HEK293 (cell line): Measurements from ENCODE around the gene CCL19.

Experiments used
- BCL11B ChIP-seq: fragments of 450-650 bp; formaldehyde crosslinking; IDR thresholded peaks from 2 replicates; pipeline ENCODE4 v1.5.1; 2016; ENCODE audit warnings: low read depth, missing biosample characterization, missing genetic modification characterization
- GFI1B ChIP-seq: fragments of 450-650 bp; formaldehyde crosslinking; IDR thresholded peaks from 2 replicates; pipeline ENCODE4 v1.5.1; 2016; ENCODE audit warnings: missing biosample characterization, missing genetic modification characterization
- HOXA7 ChIP-seq: sonication (generic); formaldehyde crosslinking; IDR thresholded peaks from 2 replicates; pipeline ENCODE4 v1.8.1; 2022; ENCODE audit warnings: missing genetic modification reagents, borderline replicate concordance
- KLF7 ChIP-seq: fragments of 450-650 bp; formaldehyde crosslinking; IDR thresholded peaks from 2 replicates; pipeline ENCODE4 v1.5.1; 2016; ENCODE audit warnings: missing biosample characterization, missing genetic modification characterization, borderline replicate concordance
- KLF8 ChIP-seq: fragments of 450-650 bp; formaldehyde crosslinking; IDR thresholded peaks from 2 replicates; pipeline ENCODE4 v1.5.1; 2016; ENCODE audit warnings: missing biosample characterization, missing genetic modification characterization
- KLF9 ChIP-seq: fragments of 450-650 bp; formaldehyde crosslinking; IDR thresholded peaks from 2 replicates; pipeline ENCODE4 v1.5.1; 2016; ENCODE audit warnings: missing biosample characterization, missing genetic modification characterization, low read depth
- SCRT2 ChIP-seq: fragments of 450-650 bp; formaldehyde crosslinking; IDR thresholded peaks from 2 replicates; pipeline ENCODE4 v1.5.1; 2016; ENCODE audit warnings: missing biosample characterization, missing genetic modification characterization
- TRIM28 ChIP-seq: IDR thresholded peaks from 2 replicates; pipeline ENCODE4 v1.6.1; 2011; ENCODE audit warnings: low read length, control low read depth, borderline replicate concordance
- ZBTB1 ChIP-seq: fragments of 450-650 bp; formaldehyde crosslinking; IDR thresholded peaks from 2 replicates; pipeline ENCODE4 v1.5.1; 2016; ENCODE audit warnings: missing biosample characterization, missing genetic modification characterization
- ZNF112 ChIP-seq: fragments of 450-650 bp; formaldehyde crosslinking; IDR thresholded peaks from 2 replicates; pipeline ENCODE4 v1.5.0; 2017; ENCODE audit warnings: missing biosample characterization, missing genetic modification characterization
- ZNF121 ChIP-seq: fragments of 450-650 bp; formaldehyde crosslinking; IDR thresholded peaks from 2 replicates; pipeline ENCODE4 v1.5.1; 2016; ENCODE audit warnings: missing biosample characterization, missing genetic modification characterization
- ZNF223 ChIP-seq: fragments of 450-650 bp; formaldehyde crosslinking; IDR thresholded peaks from 2 replicates; pipeline ENCODE4 v1.5.1; 2016; ENCODE audit warnings: missing biosample characterization, missing genetic modification characterization
- ZNF248 ChIP-seq: fragments of 450-650 bp; formaldehyde crosslinking; IDR thresholded peaks from 2 replicates; pipeline ENCODE4 v1.5.1; 2017; ENCODE audit warnings: missing biosample characterization, missing genetic modification characterization
- ZNF274 ChIP-seq, 2 experiments: fragments of 200-500 bp in 1 of 2; fragments of 450-650 bp in 1 of 2; sonication (Bioruptor generic) in 1 of 2; formaldehyde crosslinking in 1 of 2; IDR thresholded peaks; 2 replicates each; pipeline versions ENCODE4 v1.5.1 to v1.6.1; 2014 to 2016; ENCODE audit warnings: borderline replicate concordance in 1 of 2, inconsistent platforms in 1 of 2, low read length in 1 of 2, missing biosample characterization in 1 of 2, missing genetic modification characterization in 1 of 2
- ZNF292 ChIP-seq: fragments of 450-650 bp; formaldehyde crosslinking; IDR thresholded peaks from 2 replicates; pipeline ENCODE4 v1.5.1; 2016; ENCODE audit warnings: low read depth, missing biosample characterization, missing genetic modification characterization, borderline replicate concordance
- ZNF324 ChIP-seq: fragments of 450-650 bp; formaldehyde crosslinking; IDR thresholded peaks from 2 replicates; pipeline ENCODE4 v1.5.1; 2016; ENCODE audit warnings: missing biosample characterization, missing genetic modification characterization
- ZNF341 ChIP-seq: fragments of 450-650 bp; formaldehyde crosslinking; IDR thresholded peaks from 2 replicates; pipeline ENCODE4; 2016; ENCODE audit warnings: low read depth, missing biosample characterization, missing genetic modification characterization
- ZNF394 ChIP-seq: fragments of 450-650 bp; formaldehyde crosslinking; IDR thresholded peaks from 2 replicates; pipeline ENCODE4 v1.5.1; 2016; ENCODE audit warnings: missing biosample characterization, missing genetic modification characterization, mild to moderate bottlenecking, moderate library complexity, borderline replicate concordance
- ZNF510 ChIP-seq: fragments of 450-650 bp; formaldehyde crosslinking; IDR thresholded peaks from 2 replicates; pipeline ENCODE4 v1.5.1; 2018; ENCODE audit warnings: mild to moderate bottlenecking, missing genetic modification characterization, missing biosample characterization; ENCODE audit not compliant: insufficient replicate concordance
- ZNF610 ChIP-seq: fragments of 450-650 bp; formaldehyde crosslinking; IDR thresholded peaks from 2 replicates; pipeline ENCODE4 v1.5.1; 2016; ENCODE audit warnings: missing biosample characterization, missing genetic modification characterization, borderline replicate concordance
- ZNF624 ChIP-seq: fragments of 450-650 bp; formaldehyde crosslinking; IDR thresholded peaks from 2 replicates; pipeline ENCODE4 v1.5.1; 2017; ENCODE audit warnings: missing biosample characterization, missing genetic modification characterization
- ZNF785 ChIP-seq: fragments of 450-650 bp; formaldehyde crosslinking; IDR thresholded peaks from 2 replicates; pipeline ENCODE4 v1.5.1; 2016; ENCODE audit warnings: missing biosample characterization, missing genetic modification characterization
- ZXDB ChIP-seq: fragments of 450-650 bp; formaldehyde crosslinking; IDR thresholded peaks from 2 replicates; pipeline ENCODE4 v1.5.1; 2016; ENCODE audit warnings: missing biosample characterization, missing genetic modification characterization
- TF ChIP-seq, protein P1 (sequence below): fragments of 450-650 bp; formaldehyde crosslinking; IDR thresholded peaks from 2 replicates; pipeline ENCODE4 v1.5.1; 2016; ENCODE audit warnings: missing biosample characterization, missing genetic modification characterization
- TF ChIP-seq, protein P2 (sequence below): fragments of 450-650 bp; formaldehyde crosslinking; IDR thresholded peaks from 2 replicates; pipeline ENCODE4 v1.5.1; 2016; ENCODE audit warnings: missing biosample characterization, missing genetic modification characterization
- TF ChIP-seq, protein P3 (sequence below): fragments of 450-650 bp; formaldehyde crosslinking; IDR thresholded peaks from 2 replicates; pipeline ENCODE4 v1.5.1; 2017; ENCODE audit warnings: missing biosample characterization, missing genetic modification characterization
- TF ChIP-seq, protein P4 (sequence below): fragments of 450-650 bp; formaldehyde crosslinking; IDR thresholded peaks from 2 replicates; pipeline ENCODE4 v1.5.1; 2016; ENCODE audit warnings: missing biosample characterization, missing genetic modification characterization, borderline replicate concordance
- TF ChIP-seq, protein P5 (sequence below): fragments of 450-650 bp; formaldehyde crosslinking; IDR thresholded peaks from 2 replicates; pipeline ENCODE4 v1.5.1; 2017; ENCODE audit warnings: missing biosample characterization, mild to moderate bottlenecking, missing genetic modification characterization, moderate library complexity

The CCL19 gene

DNA sequence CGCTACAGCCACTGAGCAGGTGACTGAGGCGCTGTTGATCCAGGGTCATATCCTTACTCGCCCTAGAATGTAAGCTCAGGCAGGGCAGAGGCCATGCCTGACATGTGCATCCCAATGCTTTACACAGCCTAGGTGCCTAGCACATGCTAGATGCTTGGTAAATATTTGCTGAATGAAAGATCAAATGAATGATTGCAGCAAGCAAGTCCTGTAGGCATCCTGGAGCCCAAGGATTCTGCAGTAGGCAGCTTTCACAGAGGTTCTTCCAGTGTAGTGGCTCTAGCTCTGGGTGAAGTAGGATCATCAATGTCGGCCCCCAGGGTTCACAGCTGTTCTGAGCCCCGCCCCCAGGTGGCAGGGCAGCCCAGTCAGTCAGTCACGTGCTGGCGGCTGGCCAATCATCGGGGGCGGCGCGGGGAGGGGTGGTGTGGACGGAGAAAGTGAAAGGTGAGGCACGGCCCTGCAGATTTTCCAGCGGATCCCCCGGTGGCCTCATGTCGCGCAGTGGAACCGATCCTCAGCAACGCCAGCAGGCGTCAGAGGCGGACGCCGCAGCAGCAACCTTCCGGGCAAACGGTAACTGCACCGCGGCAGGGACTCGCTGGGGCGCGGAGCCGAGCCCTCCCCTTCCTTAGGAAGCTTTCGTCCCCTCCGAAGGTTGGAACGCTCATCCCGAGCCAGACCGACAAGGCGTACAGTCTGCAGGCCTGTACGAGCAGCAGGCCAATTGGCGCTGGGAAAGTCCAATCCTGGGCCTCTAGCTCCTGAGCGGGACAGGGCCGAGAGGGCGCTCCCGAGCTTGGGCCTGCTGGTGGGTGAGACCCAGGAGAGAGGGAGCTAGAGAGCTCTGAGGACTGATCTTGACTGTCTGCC is 44.6 kb downstream of the CCL19 start, which contains the start of gene GALT (continued):
- no peak for TF ChIP-seq SCRT2 (tag by site-specific recombination)
- TF ChIP-seq ZNF112 (tag by site-specific recombination) = no peak
- peak; percentile 11; the same call in 1 of the 2 replicates for TF ChIP-seq ZNF610 (tag by site-specific recombination)
- no peak; the same call in 1 of the 2 replicates for TF ChIP-seq ZNF324
- TF ChIP-seq ZBTB1 (tag by site-specific recombination) = no peak
- peak; percentile 73 for TF ChIP-seq ZXDB (tag by site-specific recombination)
- TF ChIP-seq KLF8 (tag by site-specific recombination) = no peak
- no peak for TF ChIP-seq ZNF510 (tag by site-specific recombination)
- TF ChIP-seq BCL11B (tag by site-specific recombination) = peak; percentile 83; the same call in 1 of the 2 replicates
- peak; percentile 38; the same call in 1 of the 2 replicates for TF ChIP-seq TRIM28
- TF ChIP-seq ZNF624 = no peak
- peak; percentile 86 for TF ChIP-seq KLF9 (tag by site-specific recombination)
- TF ChIP-seq, protein P1, sequence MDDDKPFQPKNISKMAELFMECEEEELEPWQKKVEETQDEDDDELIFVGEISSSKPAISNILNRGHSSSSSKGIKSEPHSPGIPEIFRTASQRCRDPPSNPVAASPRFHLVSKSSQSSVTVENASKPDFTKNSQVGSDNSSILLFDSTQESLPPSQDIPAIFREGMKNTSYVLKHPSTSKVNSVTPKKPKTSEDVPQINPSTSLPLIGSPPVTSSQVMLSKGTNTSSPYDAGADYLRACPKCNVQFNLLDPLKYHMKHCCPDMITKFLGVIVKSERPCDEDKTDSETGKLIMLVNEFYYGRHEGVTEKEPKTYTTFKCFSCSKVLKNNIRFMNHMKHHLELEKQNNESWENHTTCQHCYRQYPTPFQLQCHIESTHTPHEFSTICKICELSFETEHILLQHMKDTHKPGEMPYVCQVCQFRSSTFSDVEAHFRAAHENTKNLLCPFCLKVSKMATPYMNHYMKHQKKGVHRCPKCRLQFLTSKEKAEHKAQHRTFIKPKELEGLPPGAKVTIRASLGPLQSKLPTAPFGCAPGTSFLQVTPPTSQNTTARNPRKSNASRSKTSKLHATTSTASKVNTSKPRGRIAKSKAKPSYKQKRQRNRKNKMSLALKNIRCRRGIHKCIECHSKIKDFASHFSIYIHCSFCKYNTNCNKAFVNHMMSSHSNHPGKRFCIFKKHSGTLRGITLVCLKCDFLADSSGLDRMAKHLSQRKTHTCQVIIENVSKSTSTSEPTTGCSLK = no peak
- no peak for TF ChIP-seq ZNF785 (tag by site-specific recombination)
- TF ChIP-seq ZNF223 (tag by site-specific recombination) = no peak
- TF ChIP-seq, protein P2, sequence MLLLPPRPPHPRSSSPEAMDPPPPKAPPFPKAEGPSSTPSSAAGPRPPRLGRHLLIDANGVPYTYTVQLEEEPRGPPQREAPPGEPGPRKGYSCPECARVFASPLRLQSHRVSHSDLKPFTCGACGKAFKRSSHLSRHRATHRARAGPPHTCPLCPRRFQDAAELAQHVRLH = no peak
- no peak for TF ChIP-seq HOXA7 (CRISPR knock-in tag)
- no peak for TF ChIP-seq ZNF292 (tag by site-specific recombination)
- TF ChIP-seq KLF7 = no peak
- peak; percentile 49; the same call in 1 of the 2 replicates for TF ChIP-seq ZNF394 (tag by site-specific recombination)
- TF ChIP-seq, protein P3, sequence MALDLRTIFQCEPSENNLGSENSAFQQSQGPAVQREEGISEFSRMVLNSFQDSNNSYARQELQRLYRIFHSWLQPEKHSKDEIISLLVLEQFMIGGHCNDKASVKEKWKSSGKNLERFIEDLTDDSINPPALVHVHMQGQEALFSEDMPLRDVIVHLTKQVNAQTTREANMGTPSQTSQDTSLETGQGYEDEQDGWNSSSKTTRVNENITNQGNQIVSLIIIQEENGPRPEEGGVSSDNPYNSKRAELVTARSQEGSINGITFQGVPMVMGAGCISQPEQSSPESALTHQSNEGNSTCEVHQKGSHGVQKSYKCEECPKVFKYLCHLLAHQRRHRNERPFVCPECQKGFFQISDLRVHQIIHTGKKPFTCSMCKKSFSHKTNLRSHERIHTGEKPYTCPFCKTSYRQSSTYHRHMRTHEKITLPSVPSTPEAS (tag by site-specific recombination) = no peak
- peak; percentile 89 for TF ChIP-seq ZNF341
- TF ChIP-seq ZNF121 (tag by site-specific recombination) = no peak
- TF ChIP-seq, protein P4, sequence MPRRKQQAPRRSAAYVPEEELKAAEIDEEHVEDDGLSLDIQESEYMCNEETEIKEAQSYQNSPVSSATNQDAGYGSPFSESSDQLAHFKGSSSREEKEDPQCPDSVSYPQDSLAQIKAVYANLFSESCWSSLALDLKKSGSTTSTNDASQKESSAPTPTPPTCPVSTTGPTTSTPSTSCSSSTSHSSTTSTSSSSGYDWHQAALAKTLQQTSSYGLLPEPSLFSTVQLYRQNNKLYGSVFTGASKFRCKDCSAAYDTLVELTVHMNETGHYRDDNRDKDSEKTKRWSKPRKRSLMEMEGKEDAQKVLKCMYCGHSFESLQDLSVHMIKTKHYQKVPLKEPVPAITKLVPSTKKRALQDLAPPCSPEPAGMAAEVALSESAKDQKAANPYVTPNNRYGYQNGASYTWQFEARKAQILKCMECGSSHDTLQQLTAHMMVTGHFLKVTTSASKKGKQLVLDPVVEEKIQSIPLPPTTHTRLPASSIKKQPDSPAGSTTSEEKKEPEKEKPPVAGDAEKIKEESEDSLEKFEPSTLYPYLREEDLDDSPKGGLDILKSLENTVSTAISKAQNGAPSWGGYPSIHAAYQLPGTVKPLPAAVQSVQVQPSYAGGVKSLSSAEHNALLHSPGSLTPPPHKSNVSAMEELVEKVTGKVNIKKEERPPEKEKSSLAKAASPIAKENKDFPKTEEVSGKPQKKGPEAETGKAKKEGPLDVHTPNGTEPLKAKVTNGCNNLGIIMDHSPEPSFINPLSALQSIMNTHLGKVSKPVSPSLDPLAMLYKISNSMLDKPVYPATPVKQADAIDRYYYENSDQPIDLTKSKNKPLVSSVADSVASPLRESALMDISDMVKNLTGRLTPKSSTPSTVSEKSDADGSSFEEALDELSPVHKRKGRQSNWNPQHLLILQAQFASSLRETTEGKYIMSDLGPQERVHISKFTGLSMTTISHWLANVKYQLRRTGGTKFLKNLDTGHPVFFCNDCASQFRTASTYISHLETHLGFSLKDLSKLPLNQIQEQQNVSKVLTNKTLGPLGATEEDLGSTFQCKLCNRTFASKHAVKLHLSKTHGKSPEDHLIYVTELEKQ (tag by site-specific recombination) = no peak
- TF ChIP-seq ZNF274 (IDR thresholded peaks at IDR 0.05; ENCODE audit: low read length) = no peak
- TF ChIP-seq ZNF274 (tag by site-specific recombination; IDR thresholded peaks at IDR 0.05; ENCODE audit: borderline replicate concordance) = no peak
- TF ChIP-seq ZNF248 (tag by site-specific recombination) = no peak
- no peak for TF ChIP-seq GFI1B (tag by site-specific recombination)
- TF ChIP-seq, protein P5, sequence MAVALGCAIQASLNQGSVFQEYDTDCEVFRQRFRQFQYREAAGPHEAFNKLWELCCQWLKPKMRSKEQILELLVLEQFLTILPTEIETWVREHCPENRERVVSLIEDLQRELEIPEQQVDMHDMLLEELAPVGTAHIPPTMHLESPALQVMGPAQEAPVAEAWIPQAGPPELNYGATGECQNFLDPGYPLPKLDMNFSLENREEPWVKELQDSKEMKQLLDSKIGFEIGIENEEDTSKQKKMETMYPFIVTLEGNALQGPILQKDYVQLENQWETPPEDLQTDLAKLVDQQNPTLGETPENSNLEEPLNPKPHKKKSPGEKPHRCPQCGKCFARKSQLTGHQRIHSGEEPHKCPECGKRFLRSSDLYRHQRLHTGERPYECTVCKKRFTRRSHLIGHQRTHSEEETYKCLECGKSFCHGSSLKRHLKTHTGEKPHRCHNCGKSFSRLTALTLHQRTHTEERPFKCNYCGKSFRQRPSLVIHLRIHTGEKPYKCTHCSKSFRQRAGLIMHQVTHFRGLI (tag by site-specific recombination) = no peak
